Natural killer cell (primary cell): ENCODE data around the gene KIF6. TPM values are rescaled to one million over a fixed set of nuclear protein-coding genes. Genes with fewer than 3 reads are reported as not detected.

Experiments used
- ATAC-seq, 3 donors: fragments of 150-1000 bp in 2 of 3; fragments of 200-7000 bp in 1 of 3; cut with Tn5 transposase; 1 replicate in 1 of 3; 2 replicates in 2 of 3; pipeline ENCODE4 v1.10.0; 2021; ENCODE audit warnings: mild to moderate bottlenecking in 2 of 3, moderate library complexity in 2 of 3
- DNase-seq, 2 donors: peaks; one replicate each; pipeline versions ENCODE4 v3.0.0 to v3.0.0-alpha.2; 2013 to 2021; ENCODE audit warnings: mixed read lengths in 1 of 2
- H3K27ac ChIP-seq: one replicate; pipeline ENCODE4 v1.5.1; 2013; ENCODE audit warnings: mild to moderate bottlenecking, low read length
- H3K27me3 ChIP-seq: one replicate; pipeline ENCODE4 v1.6.1; 2013; ENCODE audit warnings: low read length; ENCODE audit not compliant: control insufficient read depth, insufficient read depth
- H3K36me3 ChIP-seq: one replicate; pipeline ENCODE4 v1.6.1; 2013; ENCODE audit warnings: low read length; ENCODE audit not compliant: control insufficient read depth, insufficient read depth
- H3K4me1 ChIP-seq: one replicate; pipeline ENCODE4 v1.6.1; 2013; ENCODE audit warnings: low read length; ENCODE audit not compliant: control insufficient read depth, insufficient read depth
- H3K4me3 ChIP-seq: one replicate; pipeline ENCODE4 v1.5.1; 2013; ENCODE audit warnings: low read length
- H3K9me3 ChIP-seq: one replicate; pipeline ENCODE4 v1.6.1; 2013; ENCODE audit warnings: low read length; ENCODE audit not compliant: control insufficient read depth, insufficient read depth
- H3K27ac Mint-ChIP-seq, 2 donors: one replicate each; pipeline ENCODE4 v1.8.0; 2022; ENCODE audit warnings: mild to moderate bottlenecking in 2 of 2, mixed read lengths in 2 of 2, moderate library complexity in 1 of 2
- H3K27me3 Mint-ChIP-seq, 2 donors: one replicate each; pipeline ENCODE4 v1.8.0; 2022; ENCODE audit warnings: low read depth in 2 of 2, mixed read lengths in 2 of 2
- H3K36me3 Mint-ChIP-seq: one replicate; pipeline ENCODE4 v1.8.0; 2022; ENCODE audit warnings: mixed read lengths
- H3K4me1 Mint-ChIP-seq, 2 donors: one replicate each; pipeline ENCODE4 v1.8.0; 2022; ENCODE audit warnings: mixed read lengths in 2 of 2
- H3K4me3 Mint-ChIP-seq: one replicate; pipeline ENCODE4 v1.8.0; 2022; ENCODE audit warnings: mild to moderate bottlenecking, moderate library complexity, mixed read lengths
- H3K9me3 Mint-ChIP-seq, 2 donors: one replicate each; pipeline ENCODE4 v1.8.0; 2022; ENCODE audit warnings: mixed read lengths in 2 of 2
- CTCF ChIP-seq: fragments of 200-600 bp; IDR thresholded peaks from one replicate; pipeline ENCODE4 v1.8.0; 2022; ENCODE audit warnings: antibody characterized with exemption
- WGBS: methylation state at CpG from one replicate; pipeline ENCODE4 v1.1.7; 2013; ENCODE audit warnings: missing lambda C conversion rate; ENCODE audit not compliant: insufficient coverage; 5-methylcytosine and 5-hydroxymethylcytosine counted together
- intact Hi-C: fragments of 100-400 bp; cut with micrococcal nuclease; formaldehyde crosslinking; loops from one replicate; pipeline ENCODE4 v1.14.2; 2022
- total RNA-seq, 4 donors: library from RNA; stranded (reverse); fragments of 120-200 nt in 1 of 4; gene quantifications; one replicate each; pipeline versions ENCODE4 v1.2.3 to v1.2.4, GENCODE V29; 2013 to 2022

KIF6 gene
- total RNA-seq, 3 donors from 2014 or later (not counting 1 experiment from before 2014, with no cell fraction given) = not detected

GRCh38 chr6:39381550-39382140 is 343.6 kb downstream of the KIF6 start:
- H3K9me3 ChIP-seq = no peaks in the 10 kb centered on the region
- intact Hi-C loops = no loop called here
- no peaks in the 10 kb centered on the region for H3K27me3 ChIP-seq
- no peak overlapping the region for H3K4me3 Mint-ChIP-seq
- no peak overlapping the region for H3K27ac ChIP-seq
- H3K27me3 Mint-ChIP-seq = peaks cover 9 to 27% of the 10 kb centered on the region in 2 donors
- H3K4me1 Mint-ChIP-seq = no peaks in the 10 kb centered on the region
- H3K4me1 ChIP-seq = no peaks in the 10 kb centered on the region
- no peak for DNase-seq
- H3K9me3 Mint-ChIP-seq = no peaks in the 10 kb centered on the region
- no peaks in the 10 kb centered on the region for H3K36me3 Mint-ChIP-seq
- 79% methylated on average over 4 of the region's 5 CpGs for WGBS
- TF ChIP-seq CTCF = no peak
- no peaks in the 10 kb centered on the region for H3K36me3 ChIP-seq
- no peak for ATAC-seq
- H3K27ac Mint-ChIP-seq = no peak overlapping the region
- H3K4me3 ChIP-seq = no peak overlapping the region

GRCh38 chr6:39380837-39381549 is 344.2 kb downstream of the KIF6 start:
- H3K4me1 Mint-ChIP-seq = no peaks in the 10 kb centered on the region
- H3K27ac ChIP-seq = no peak overlapping the region
- H3K4me1 ChIP-seq = no peaks in the 10 kb centered on the region

GRCh38 chr6:39378960-39379425 is 346.2 kb downstream of the KIF6 start:
- Histone ChIP-seq H3K9me3 (no peaks in the 10 kb centered on the region), H3K4me3 (no peak overlapping the region), H3K27me3 (no peaks in the 10 kb centered on the region), H3K36me3 (no peaks in the 10 kb centered on the region), H3K27ac (no peak overlapping the region), H3K4me1 (no peaks in the 10 kb centered on the region)
- DNase-seq (no peak), ATAC-seq (no peak)
- Mint-ChIP-seq H3K27ac (no peak overlapping the region), H3K36me3 (no peaks in the 10 kb centered on the region), H3K9me3 (no peaks in the 10 kb centered on the region), H3K27me3 (peaks cover 12 to 34% of the 10 kb centered on the region in 2 donors), H3K4me1 (no peaks in the 10 kb centered on the region), H3K4me3 (no peak overlapping the region)
- TF ChIP-seq CTCF = no peak
- intact Hi-C loops = no loop called here
- 96% methylated on average over 5 of the region's 5 CpGs for WGBS

More at GRCh38 chr6:39380837-39381549, 344.2 kb downstream of the KIF6 start:
- no peak for TF ChIP-seq CTCF
- intact Hi-C loops = no loop called here
- H3K4me3 ChIP-seq = no peak overlapping the region
- H3K27me3 ChIP-seq = no peaks in the 10 kb centered on the region
- no peak for ATAC-seq
- Mint-ChIP-seq H3K9me3 (no peaks in the 10 kb centered on the region), H3K4me3 (no peak overlapping the region), H3K27ac (no peak overlapping the region), H3K36me3 (no peaks in the 10 kb centered on the region), H3K27me3 (peaks cover 9 to 25% of the 10 kb centered on the region in 2 donors)
- no peaks in the 10 kb centered on the region for H3K9me3 ChIP-seq
- H3K36me3 ChIP-seq = no peaks in the 10 kb centered on the region
- WGBS = 87% methylated on average over 4 of the region's 6 CpGs
- DNase-seq = no peak
